ENCODE measurements around the gene LYSET. TPM values are rescaled to one million over a fixed set of nuclear protein-coding genes. Genes with fewer than 3 reads are reported as not detected.

The LYSET gene
- polyA plus RNA-seq, 1 experiment = 6.8 TPM

DNA sequence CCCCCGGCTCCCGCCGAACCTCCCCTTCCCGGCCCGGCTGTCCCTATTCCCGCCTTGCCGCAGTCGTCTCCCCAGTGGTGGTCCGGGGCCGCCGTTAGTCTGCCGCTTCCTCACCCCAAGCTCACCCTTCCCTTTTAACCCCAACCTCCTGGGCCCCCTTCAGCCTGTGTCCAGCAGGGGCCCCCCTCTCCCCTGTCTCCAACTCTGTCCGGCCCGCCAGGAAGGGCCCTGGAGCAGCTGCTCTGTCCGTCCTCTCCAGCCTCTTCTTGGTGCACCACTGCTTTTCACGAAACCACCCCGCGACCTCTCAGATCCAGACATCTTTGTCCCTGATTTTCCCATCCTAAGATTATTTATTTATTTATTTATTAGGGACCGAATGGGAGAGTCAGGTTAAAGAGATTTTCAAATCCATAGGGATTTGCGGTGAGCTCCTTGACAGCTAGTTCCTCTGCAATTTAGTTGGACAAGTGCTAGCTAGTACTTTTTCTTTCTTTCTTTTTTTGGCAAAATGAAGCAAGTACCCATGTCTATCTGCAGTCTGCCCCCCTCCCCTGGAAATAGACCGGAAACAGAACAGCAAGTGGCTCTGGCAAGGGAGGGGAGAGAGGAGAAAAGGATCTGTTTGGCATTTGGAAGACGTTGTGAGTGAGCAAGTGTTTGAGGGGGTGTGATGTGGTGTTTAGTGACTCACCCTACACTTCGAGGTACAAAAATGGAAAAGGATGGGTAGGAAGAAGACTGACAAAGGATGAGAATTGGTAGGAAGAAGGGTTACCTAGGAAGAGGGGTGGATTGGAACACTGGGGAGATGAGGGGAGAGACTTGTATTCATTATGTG lies 22.6 kb downstream of the LYSET start:
- H3K27me3 ChIP-seq (ENCODE audit: control insufficient read depth, insufficient read depth, low read length) = no peaks in the 10 kb centered on the region
- POLR2A ChIA-PET = no interaction called here
- DNase-seq (ENCODE audit: low read depth) = no peak
- H3K36me3 ChIP-seq (ENCODE audit: control insufficient read depth, insufficient read depth, low read length) = no peaks in the 10 kb centered on the region; the same call in 1 of the 2 replicates
- peak overlapping the region; percentile 96 for H3K4me3 ChIP-seq (ENCODE audit: low read depth, low read length)
- peak; percentile 64 for TF ChIP-seq CTCF (IDR thresholded peaks at IDR 0.05; ENCODE audit: insufficient read depth, low read depth, low read length)
- CTCF ChIA-PET = interaction anchor here (0.6 to 1.9 kb wide), 23 partner anchors 10 to 1084 kb away, joined by 3 to 10 read pairs (median 3); no protein-coding TSS in a partner anchor

DNA sequence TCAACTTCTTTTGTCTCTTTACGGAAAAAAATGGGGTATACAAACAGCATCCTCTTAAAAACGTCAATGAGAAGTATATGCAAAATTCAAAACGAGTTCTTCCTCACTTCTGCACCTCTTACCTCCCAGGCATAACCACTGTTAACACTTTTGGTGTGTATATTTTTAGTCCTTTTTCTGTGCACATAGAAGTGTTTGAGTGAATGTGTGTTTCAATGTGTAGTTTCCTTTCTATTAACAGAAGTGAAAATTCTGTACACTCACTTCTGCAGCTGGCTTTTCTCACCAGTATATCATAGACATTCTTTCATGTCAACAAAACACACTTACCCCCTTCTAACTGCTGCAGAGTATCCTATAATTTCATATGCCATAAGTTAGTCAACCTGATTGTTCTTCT lies 27.3 kb downstream of the LYSET start:
- POLR2A ChIA-PET = no interaction called here
- H3K27me3 ChIP-seq (ENCODE audit: control insufficient read depth, insufficient read depth, low read length) = no peaks in the 10 kb centered on the region
- DNase-seq (ENCODE audit: low read depth) = no peak
- TF ChIP-seq CTCF (IDR thresholded peaks at IDR 0.05; ENCODE audit: insufficient read depth, low read depth, low read length) = no peak
- peaks cover 1% of the 10 kb centered on the region for H3K36me3 ChIP-seq (ENCODE audit: control insufficient read depth, insufficient read depth, low read length)
- CTCF ChIA-PET = no interaction called here
- no peak overlapping the region for H3K4me3 ChIP-seq (ENCODE audit: low read depth, low read length)

DNA sequence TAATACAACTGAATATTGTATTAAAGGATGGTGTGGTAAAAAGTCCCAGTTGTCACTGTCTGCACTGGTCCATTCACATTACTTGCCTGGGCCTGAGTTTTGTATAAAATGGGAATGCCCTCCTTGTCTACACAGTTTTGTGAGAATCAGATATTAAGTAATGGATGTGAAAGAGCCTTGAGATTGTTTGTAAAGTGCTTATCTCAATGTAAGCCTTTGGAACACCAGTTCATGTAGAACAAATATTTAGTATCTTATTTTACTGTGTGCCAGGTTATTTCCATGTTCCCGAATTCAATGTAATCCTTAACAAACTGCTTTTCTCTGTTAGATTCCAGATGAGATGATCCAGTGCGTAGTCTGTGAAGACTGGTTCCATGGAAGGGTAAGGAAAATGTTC lies 29.5 kb downstream of the LYSET start:
- POLR2A ChIA-PET = no interaction called here
- TF ChIP-seq CTCF (IDR thresholded peaks at IDR 0.05; ENCODE audit: insufficient read depth, low read depth, low read length) = no peak
- DNase-seq (ENCODE audit: low read depth) = no peak
- H3K36me3 ChIP-seq (ENCODE audit: control insufficient read depth, insufficient read depth, low read length) = peaks cover 3% of the 10 kb centered on the region
- CTCF ChIA-PET = no interaction called here
- H3K4me3 ChIP-seq (ENCODE audit: low read depth, low read length) = no peak overlapping the region
- no peaks in the 10 kb centered on the region for H3K27me3 ChIP-seq (ENCODE audit: control insufficient read depth, insufficient read depth, low read length)

GRCh38 chr14:93219103-93219726 lies 34.1 kb downstream of the LYSET start:
- POLR2A ChIA-PET = no interaction called here
- Histone ChIP-seq H3K36me3 (ENCODE audit: control insufficient read depth, insufficient read depth, low read length) (peaks cover 5% of the 10 kb centered on the region), H3K27me3 (ENCODE audit: control insufficient read depth, insufficient read depth, low read length) (no peaks in the 10 kb centered on the region)

More at GRCh38 chr14:93219103-93219726, 34.1 kb downstream of the LYSET start:
- peak; percentile 6 for DNase-seq (ENCODE audit: low read depth)
- CTCF ChIA-PET = interaction anchor here (0.7 to 1.0 kb wide), 3 partner anchors 10 to 40 kb away, joined by 3 to 6 read pairs (median 5); no protein-coding TSS in a partner anchor
- no peak overlapping the region for H3K4me3 ChIP-seq (ENCODE audit: low read depth, low read length)
- peak; percentile 66 for TF ChIP-seq CTCF (IDR thresholded peaks at IDR 0.05; ENCODE audit: insufficient read depth, low read depth, low read length)

Measured in BJ (cell line).